Stimulated activated CD4-positive, alpha-beta T cell treated with anti-CD3 and anti-CD28 coated beads, Interleukin-4, amount 100 ng/mL, for 4 hours (primary cell): Measurements from ENCODE around the gene MIOX.
"Not testable (repeated sequence)": the region's sequence is repeated elsewhere in the genome, so short reads cannot be mapped to it uniquely, and the experiment has no call there.

ENCODE experiments used
- DNase-seq, 2 experiments: peaks; one replicate each; pipeline ENCODE4 v3.0.0-alpha.2; 2020

Gene MIOX

DNA sequence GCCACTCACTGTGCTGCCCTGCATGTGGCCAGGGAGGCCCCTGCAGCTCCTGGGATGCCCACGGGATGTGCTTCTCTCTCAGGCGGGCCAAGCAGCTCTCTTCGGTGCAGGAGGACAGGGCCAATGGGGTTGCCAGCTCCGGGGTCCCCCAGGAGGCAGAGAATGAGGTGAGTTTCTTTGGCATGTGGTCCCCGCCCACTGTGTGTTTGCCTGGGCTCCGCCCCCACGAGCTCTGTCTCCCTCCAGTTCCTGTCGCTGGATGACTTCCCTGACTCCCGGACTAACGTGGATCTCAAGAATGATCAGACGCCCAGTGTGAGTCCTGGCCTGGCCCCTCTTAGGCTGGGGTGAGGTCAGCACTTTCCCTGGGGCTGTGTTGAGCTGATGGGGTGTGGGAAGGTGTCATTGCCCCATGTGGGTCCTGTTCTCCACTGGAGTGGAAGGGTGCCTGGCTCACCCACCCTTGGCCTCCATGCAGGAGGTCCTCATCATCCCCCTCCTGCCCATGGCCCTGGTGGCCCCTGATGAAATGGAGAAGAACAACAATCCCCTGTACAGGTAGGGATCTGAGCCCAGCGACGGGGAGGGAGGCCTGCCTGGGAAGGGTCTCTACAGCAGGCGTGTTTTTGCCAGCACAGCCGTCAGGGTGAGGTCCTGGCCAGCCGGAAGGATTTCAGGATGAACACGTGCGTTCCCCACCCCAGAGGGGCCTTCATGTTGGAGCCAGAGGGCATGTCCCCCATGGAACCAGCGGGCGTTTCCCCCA is 31.0 kb downstream of the MIOX start:
- no peak for DNase-seq

DNA sequence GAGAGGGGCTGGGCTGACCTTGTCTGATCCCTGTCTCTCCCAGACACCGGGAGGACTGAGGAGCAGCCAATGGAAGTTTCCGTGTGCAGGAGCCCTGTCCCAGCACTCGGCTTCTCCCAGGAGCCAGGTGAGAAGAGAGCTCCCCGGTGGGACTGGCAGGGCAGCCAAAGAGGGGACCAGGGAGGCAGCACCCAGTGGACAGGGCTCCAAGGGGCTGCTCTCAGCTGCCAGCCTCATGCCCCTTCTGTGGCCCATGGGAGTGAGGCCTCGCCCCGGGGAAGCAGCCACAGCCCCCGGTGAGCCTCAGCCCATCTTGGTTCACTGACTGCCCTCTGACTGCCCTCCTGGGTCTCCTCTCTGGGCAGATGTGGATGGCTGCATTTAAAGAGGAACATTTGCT is 31.9 kb downstream of the MIOX start:
- DNase-seq = no peak

- DNase-seq = no peak
Measured at GRCh38 chr22:50519151-50519550, 32.5 kb downstream of the MIOX start.

DNA sequence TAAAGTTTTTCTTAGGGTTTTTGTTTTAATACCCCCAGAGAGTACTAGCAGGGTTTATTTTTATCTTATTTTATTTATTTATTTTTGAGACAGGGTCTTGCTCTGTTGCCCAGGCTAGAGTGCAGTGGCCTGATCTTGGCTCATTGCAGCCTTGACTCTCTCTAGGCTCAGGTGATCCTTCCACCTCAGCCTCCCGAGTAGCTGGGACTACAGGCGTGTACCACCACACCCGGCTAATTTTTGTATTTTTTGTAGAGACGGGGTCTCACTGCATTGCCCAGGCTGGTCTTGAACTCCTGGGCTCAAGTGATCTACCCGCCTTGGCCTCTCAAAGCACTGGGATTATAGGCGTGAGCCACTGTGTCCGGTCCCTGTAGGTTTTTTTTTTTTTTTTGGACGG is 33.5 kb downstream of the MIOX start:
- DNase-seq = not testable (repeated sequence)

DNA sequence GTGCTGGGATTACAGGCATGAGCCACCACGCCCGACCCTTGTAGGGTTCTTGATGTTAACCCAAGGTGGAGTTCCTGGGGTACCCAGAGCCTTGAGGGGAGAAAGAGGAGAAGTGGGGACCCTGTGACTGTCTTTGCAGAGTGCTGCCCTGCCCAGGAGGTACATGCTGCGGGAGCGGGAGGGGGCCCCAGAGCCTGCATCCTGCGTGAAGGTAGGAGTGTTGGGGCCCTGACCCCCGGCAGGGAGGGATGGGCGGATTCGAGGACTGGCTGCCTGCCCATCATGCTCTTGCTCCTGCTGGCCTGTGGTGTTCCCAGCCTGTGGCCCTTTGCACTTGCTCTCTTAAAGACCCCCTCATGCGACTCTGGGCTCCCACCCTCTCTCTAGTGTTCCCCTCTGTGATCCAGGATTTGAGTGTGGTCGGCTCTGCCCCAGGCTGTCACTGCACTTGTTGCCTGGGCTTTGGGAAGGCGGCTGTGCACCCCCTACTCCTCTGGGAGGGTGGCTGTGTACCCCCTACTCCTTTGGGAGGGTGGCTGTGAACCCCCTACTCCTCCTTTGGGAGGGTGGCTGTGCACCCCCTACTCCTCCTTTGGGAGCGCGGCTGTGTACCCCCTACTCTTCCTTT is 34.3 kb downstream of the MIOX start:
- DNase-seq = no peak

- no peak for DNase-seq
Measured at GRCh38 chr22:50521710-50522109, 35.1 kb downstream of the MIOX start.

DNA sequence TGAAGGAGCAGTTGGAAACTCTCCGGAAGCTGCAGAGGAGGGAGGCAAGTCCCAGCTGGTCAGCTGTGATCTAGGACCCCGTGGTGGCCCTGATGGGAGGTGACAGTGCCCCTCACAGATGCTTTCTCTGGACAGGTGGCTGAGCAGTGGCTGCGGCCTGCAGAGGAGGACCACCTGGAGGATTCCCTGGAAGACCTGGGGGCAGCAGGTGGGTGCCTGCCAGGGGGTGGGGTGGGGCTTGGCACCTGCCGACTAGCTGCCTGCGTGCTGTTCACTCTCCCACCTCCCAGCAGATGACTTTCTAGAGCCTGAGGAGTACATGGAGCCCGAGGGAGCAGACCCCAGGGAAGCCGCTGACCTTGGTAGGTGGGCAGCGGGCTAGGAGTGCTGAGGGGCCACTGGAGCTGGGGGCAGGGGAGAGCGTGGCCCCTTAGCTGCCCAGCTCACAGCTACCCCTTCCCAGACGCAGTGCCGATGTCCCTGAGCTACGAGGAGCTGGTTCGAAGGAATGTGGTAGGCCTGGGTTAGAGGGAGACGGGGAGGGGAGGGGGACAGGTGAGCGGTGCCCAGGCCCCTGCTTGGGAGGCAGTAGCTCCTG is 35.6 kb downstream of the MIOX start:
- DNase-seq = no peak

DNA sequence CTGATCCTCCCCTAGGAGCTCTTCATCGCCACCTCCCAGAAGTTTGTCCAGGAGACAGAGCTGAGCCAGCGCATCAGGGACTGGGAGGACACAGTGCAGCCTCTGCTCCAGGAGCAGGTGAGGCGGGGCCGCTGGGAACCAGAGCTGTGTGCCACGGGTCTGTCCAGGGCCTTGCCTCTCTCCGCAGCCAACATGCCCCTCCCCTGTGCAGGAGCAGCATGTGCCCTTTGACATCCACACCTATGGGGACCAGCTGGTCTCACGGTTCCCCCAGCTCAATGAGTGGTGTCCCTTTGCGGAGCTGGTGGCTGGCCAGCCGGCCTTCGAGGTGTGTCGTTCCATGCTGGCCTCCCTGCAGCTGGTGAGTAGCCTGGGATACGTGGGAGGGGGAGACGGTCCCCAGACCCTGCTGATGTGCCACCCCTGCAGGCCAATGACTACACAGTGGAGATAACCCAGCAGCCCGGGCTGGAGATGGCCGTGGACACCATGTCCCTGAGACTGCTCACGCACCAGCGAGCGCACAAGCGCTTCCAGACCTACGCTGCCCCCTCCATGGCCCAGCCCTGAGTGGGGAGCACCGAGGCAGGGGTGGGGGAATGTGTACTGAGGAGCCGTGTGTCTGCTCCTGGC is 36.3 kb downstream of the MIOX start:
- DNase-seq = no peak

DNA sequence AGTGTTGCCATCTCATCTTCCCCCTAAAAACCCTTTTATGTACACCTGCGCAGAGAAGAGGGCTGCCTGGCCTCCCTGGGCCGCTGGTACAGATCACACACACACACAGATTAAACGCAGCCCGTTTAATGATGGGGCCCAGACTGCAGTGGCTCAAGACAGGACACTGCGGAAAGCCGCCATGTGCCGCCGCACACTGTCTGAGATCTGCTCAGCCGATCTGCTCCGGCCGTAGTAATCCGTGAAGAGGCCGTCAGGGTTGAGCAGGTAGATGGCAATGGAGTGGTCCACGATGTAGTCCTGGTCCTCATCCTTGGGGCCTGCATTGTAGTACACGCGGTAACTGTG is 36.8 kb downstream of the MIOX start:
- DNase-seq = no peak

DNA sequence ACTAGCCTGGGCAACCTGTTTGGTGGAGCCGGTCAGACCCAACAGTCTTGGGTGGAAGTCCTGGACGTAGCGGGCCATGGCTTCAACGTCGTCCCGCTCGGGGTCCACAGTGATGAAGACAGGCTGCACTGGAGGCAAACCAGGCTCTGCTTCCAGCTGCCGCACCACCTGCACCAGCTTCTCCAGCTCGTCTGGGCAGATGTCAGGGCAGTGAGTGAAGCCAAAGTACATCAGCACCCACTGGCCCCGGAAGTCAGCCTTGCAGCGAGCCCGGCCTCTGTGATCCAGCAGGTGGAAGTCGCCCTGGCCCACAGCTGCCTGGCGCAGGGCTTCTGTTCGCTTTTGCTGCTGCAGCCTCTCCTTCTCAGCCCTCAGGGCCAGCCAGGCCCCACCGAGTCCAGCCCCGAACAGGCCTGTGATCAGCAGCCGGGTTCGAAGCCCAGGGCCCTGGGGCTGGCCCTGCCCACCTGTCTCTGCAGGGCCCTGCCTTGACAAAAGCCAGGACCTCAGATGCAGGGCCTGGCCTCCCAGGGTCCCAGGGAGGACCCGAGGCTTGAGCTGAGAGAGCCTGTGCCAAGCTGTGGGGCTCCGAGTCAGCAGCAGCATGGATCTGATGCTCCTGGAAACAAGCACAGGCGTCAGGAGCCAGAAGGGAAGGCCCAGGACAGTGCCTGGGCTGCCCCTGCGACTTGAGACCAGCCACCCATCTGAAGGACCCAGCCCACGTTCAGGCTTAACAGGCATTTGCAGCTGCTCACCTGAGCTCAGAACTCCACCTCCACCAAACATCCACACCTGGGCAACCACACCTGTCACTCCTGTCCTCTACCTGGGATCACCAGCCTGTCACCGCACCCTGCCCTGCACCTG is 37.4 kb downstream of the MIOX start:
- DNase-seq = no peak

DNA sequence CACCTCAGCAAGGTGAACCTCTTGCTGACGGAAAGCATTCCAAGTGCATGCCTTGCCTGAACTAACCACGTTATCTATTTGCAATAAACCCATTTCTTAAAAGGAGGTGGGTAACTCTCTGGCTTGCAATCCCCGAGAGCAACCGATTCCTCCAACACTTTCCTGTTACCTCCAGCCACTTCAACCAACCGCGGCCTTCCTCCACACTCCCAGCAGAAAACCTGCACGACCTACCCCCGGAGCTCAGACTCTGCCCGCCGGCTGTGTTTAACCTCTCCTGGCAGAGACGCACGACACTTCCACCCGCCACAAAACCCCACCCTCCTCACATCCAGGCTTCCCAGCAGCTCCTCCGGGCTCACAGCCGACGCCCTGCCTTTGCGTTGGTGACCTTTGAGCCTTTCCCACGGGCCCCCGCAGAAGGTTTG is 38.0 kb downstream of the MIOX start:
- no peak for DNase-seq

DNA sequence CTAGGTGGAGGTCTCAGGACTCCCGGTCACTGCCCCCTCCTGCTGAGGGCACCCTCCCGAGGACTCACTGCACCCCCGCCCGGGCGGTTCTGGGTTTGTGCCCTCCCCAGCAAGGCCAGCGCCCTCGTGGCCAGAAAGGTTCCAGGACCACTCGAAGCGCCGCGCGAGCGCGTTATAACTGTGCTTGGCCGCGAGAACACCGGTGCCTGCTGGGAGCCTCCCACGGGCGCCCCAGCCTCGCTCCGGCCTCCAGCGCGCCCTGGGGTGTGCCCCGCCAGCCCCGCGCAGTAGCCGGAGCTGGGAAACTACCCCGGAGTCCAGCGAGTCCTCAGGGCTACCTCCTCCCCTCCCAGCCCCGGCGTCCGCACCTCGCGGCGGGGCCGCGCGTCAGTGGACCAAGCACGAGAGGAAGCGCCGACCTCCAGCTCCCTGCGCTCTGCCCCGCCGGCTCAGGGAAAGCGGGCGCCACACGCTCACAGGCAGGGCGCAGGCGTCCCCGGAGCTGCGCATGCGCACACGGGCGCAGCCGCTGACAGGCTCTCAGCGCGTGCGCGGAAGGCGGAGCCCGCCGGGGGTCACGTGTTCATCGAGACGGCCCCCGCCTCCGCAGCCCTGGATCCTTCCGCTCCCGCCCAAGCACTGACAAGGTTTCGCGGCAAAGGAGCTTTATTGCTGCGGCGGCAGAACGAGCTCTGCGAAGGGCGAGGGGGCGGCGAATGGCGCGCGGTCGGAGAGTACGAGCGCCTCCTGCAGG is 38.6 kb downstream of the MIOX start, which contains the start of gene SCO2:
Gene SCO2, minus strand, starts transcription at position 495 of the 754 bp plus-strand sequence. CDS start 1,187 bp downstream, outside the sequence.
- peak; percentile 98 for DNase-seq

- DNase-seq = no peak
Measured at GRCh38 chr22:50525858-50526107, 39.1 kb downstream of the MIOX start.

- peak; percentile 86 to 88 for DNase-seq
Measured at GRCh38 chr22:50526108-50526833, 39.6 kb downstream of the MIOX start.

- DNase-seq = peak in 1 of 2 experiments; percentile 45
Measured at GRCh38 chr22:50526834-50527801, 40.5 kb downstream of the MIOX start.

GRCh38 chr22:50527921-50528681 is 41.4 kb downstream of the MIOX start:
- DNase-seq = no peak

DNA sequence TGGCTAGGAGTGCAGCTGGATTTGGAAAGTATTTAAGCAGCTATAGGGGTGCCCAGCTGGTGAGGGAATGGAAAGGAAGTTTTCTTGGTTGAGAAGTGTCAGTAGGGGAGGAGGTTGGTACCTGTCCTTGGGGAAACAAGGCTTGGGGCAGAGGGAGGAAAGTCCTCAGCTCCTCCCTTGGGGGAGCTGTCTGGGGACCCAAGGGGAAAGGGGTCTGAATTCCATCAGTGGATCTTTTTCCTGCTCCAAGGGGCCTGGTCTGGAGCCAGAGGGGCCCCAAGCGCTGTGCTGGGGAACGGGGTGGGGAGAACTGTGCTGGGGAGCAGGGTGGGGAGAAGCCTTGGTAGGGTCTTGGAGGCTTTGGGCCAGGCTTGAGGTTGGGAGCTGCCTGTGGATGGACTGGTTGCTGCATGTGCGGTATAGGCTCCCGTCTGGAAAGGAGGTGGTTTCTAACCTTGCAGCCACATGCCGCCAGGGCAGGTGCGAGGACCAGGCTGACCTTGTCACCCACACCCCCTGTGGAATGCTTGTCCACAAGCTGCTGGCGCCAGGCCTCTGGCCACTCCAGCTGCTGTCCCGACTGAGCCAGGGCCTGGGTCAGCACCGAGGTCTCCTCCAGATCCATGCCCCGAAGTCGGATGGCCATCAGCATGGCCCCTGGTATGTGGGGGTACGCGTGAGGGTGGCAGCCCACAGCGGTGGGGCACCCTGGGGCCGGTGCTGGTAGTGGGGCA is 42.2 kb downstream of the MIOX start:
- no peak for DNase-seq

GRCh38 chr22:50529416-50529896 is 42.8 kb downstream of the MIOX start:
- no peak for DNase-seq
